IMR-90 (cell line): ENCODE data around the gene TPPP. TPM values are rescaled to one million over a fixed set of nuclear protein-coding genes. Genes with fewer than 3 reads are reported as not detected.

Source experiments
- ATAC-seq: fragments of 200-7000 bp; cut with Tn5 transposase; 2 replicates; pipeline ENCODE4 v1.9.1; 2020; ENCODE audit warnings: low read depth, mild to moderate bottlenecking, moderate library complexity
- BruUV-seq: library from RNA; stranded (reverse); fragments of 400-500 nt; replicated peaks from 2 replicates; lab custom pipeline; 2021; lab: Mats Ljungman, UMichigan
- CTCF ChIA-PET: fragments of 300-600 bp; formaldehyde crosslinking; extraction: SDS; loops from one replicate; lab custom pipeline; 2021; ENCODE audit warnings: antibody characterized with exemption; lab: Yijun Ruan, JAX
- POLR2A ChIA-PET: fragments of 300-600 bp; sonication (Branson Sonifier 250); formaldehyde crosslinking; loops from one replicate; lab custom pipeline; 2022; ENCODE audit warnings: antibody characterized with exemption; ENCODE audit not compliant: unreplicated experiment; lab: Charles Lee
- DNase-seq: peaks from one replicate; pipeline ENCODE4 v3.0.0; 2013
- H2AFZ ChIP-seq: replicated peaks from 2 replicates; pipeline ENCODE3; 2013; ENCODE audit warnings: low read length, mild to moderate bottlenecking; ENCODE audit not compliant: poor library complexity
- H2AK5ac ChIP-seq: 2 replicates; pipeline ENCODE4 v1.6.1; 2013; ENCODE audit warnings: low read depth, low read length, inconsistent platforms
- H2AK9ac ChIP-seq: replicated peaks from 2 replicates; pipeline ENCODE3; 2013; ENCODE audit warnings: mild to moderate bottlenecking, low read depth, low read length, moderate library complexity; ENCODE audit not compliant: poor library complexity
- H2BK120ac ChIP-seq: 2 replicates; pipeline ENCODE4 v1.6.1; 2013; ENCODE audit warnings: low read depth, low read length, inconsistent platforms
- H2BK15ac ChIP-seq: 3 replicates; pipeline ENCODE4 v1.6.1; 2013; ENCODE audit warnings: low read depth, low read length, inconsistent platforms
- H2BK20ac ChIP-seq: 2 replicates; pipeline ENCODE4 v1.6.1; 2013; ENCODE audit warnings: low read depth, mild to moderate bottlenecking, inconsistent platforms, low read length, moderate library complexity
- H2BK5ac ChIP-seq: 2 replicates; pipeline ENCODE4 v1.6.1; 2013; ENCODE audit warnings: mild to moderate bottlenecking, low read depth, low read length, inconsistent platforms; ENCODE audit not compliant: poor library complexity, severe bottlenecking
- H3K14ac ChIP-seq: replicated peaks from 2 replicates; pipeline ENCODE4 v1.6.1; 2013; ENCODE audit warnings: low read depth, low read length, inconsistent platforms
- H3K18ac ChIP-seq: 2 replicates; pipeline ENCODE4 v1.6.1; 2013; ENCODE audit warnings: low read depth, low read length, control low read depth
- H3K23ac ChIP-seq: 2 replicates; pipeline ENCODE4 v1.6.1; 2013; ENCODE audit warnings: low read depth, low read length, inconsistent platforms
- H3K27ac ChIP-seq: 2 replicates; pipeline ENCODE4 v1.5.1; 2013; ENCODE audit warnings: mild to moderate bottlenecking, control low read depth, low read length; ENCODE audit not compliant: insufficient read depth
- H3K27me3 ChIP-seq: 2 replicates; pipeline ENCODE4 v1.6.1; 2013; ENCODE audit warnings: low read length; ENCODE audit not compliant: control insufficient read depth, insufficient read depth
- H3K36me3 ChIP-seq: 2 replicates; pipeline ENCODE4 v1.6.1; 2013; ENCODE audit warnings: low read length, mixed read lengths; ENCODE audit not compliant: control insufficient read depth, insufficient read depth
- H3K4ac ChIP-seq: 2 replicates; pipeline ENCODE4 v1.6.1; 2013; ENCODE audit warnings: low read depth, low read length, inconsistent platforms
- H3K4me1 ChIP-seq: 2 replicates; pipeline ENCODE4 v1.6.1; 2013; ENCODE audit warnings: low read length, mixed read lengths; ENCODE audit not compliant: control insufficient read depth, insufficient read depth
- H3K4me2 ChIP-seq: 2 replicates; pipeline ENCODE4 v1.6.1; 2013; ENCODE audit warnings: low read depth, mild to moderate bottlenecking, control low read depth, low read length, moderate library complexity
- H3K4me3 ChIP-seq: 2 replicates; pipeline ENCODE4 v1.5.1; 2013; ENCODE audit warnings: low read depth, mild to moderate bottlenecking, control low read depth, low read length, moderate library complexity; ENCODE audit not compliant: insufficient read depth
- H3K56ac ChIP-seq: 2 replicates; pipeline ENCODE4 v1.6.1; 2013; ENCODE audit warnings: low read length, inconsistent platforms; ENCODE audit not compliant: insufficient read depth; ENCODE audit errors: extremely low read depth
- H3K79me1 ChIP-seq, 2 experiments: 2 replicates each; pipeline ENCODE4 v1.6.1; 2013; ENCODE audit warnings: low read length in 2 of 2, inconsistent platforms in 1 of 2, low read depth in 1 of 2
- H3K9ac ChIP-seq: 2 replicates; pipeline ENCODE4 v1.6.1; 2013; ENCODE audit warnings: low read depth, low read length, control low read depth
- H3K9me1 ChIP-seq: 2 replicates; pipeline ENCODE4 v1.6.1; 2013; ENCODE audit warnings: low read length, inconsistent platforms; ENCODE audit not compliant: insufficient read depth
- H3K9me3 ChIP-seq: 2 replicates; pipeline ENCODE4 v1.6.1; 2013; ENCODE audit warnings: low read length; ENCODE audit not compliant: control insufficient read depth, insufficient read depth
- H4K20me1 ChIP-seq: 2 replicates; pipeline ENCODE4 v1.6.1; 2013; ENCODE audit warnings: low read length, inconsistent platforms; ENCODE audit not compliant: insufficient read depth
- H4K5ac ChIP-seq: 2 replicates; pipeline ENCODE4 v1.6.1; 2013; ENCODE audit warnings: mild to moderate bottlenecking, low read depth, low read length, control low read depth
- H4K8ac ChIP-seq, 2 experiments: 2 replicates each; pipeline ENCODE4 v1.6.1; 2013; ENCODE audit warnings: low read depth in 2 of 2, low read length in 2 of 2, control low read depth in 1 of 2, inconsistent platforms in 1 of 2
- H4K91ac ChIP-seq: 2 replicates; pipeline ENCODE4 v1.6.1; 2013; ENCODE audit warnings: low read depth, low read length, inconsistent platforms; ENCODE audit not compliant: insufficient read depth
- CEBPB ChIP-seq: IDR thresholded peaks from 2 replicates; pipeline ENCODE4 v1.6.1; 2012; ENCODE audit warnings: low read depth, low read length, improper control_type of control experiment
- CHD1 ChIP-seq: IDR thresholded peaks from 2 replicates; pipeline ENCODE4 v1.6.1; 2012; ENCODE audit warnings: low read depth, low read length, improper control_type of control experiment
- ELK1 ChIP-seq: fragments of 150-350 bp; IDR thresholded peaks from 2 replicates; pipeline ENCODE4 v1.6.1; 2016; ENCODE audit warnings: low read depth, mild to moderate bottlenecking, low read length, moderate library complexity, borderline replicate concordance
- MAZ ChIP-seq: IDR thresholded peaks from 2 replicates; pipeline ENCODE4 v1.6.1; 2012; ENCODE audit warnings: low read depth, mild to moderate bottlenecking, low read length, improper control_type of control experiment, moderate library complexity, borderline replicate concordance
- MXI1 ChIP-seq: IDR thresholded peaks from 2 replicates; pipeline ENCODE4 v1.6.1; 2012; ENCODE audit warnings: low read depth, mild to moderate bottlenecking, low read length, moderate library complexity, borderline replicate concordance
- SMC3 ChIP-seq: fragments of 150-350 bp; IDR thresholded peaks from 2 replicates; pipeline ENCODE4 v1.6.1; 2016; ENCODE audit warnings: low read depth, mild to moderate bottlenecking, antibody characterized with exemption, low read length, moderate library complexity
- WGBS, 2 experiments: methylation state at CpG; one replicate each; pipeline versions ENCODE4 v1.1.5 to v1.1.7; 2013; ENCODE audit warnings: missing lambda C conversion rate in 2 of 2; ENCODE audit not compliant: insufficient read length in 1 of 2; ENCODE audit errors: extremely low coverage in 2 of 2; 5-methylcytosine and 5-hydroxymethylcytosine counted together
- dilution Hi-C: fragments of 300-500 bp; cut with HindIII; formaldehyde crosslinking; loops from one replicate; pipeline ENCODE4 v1.14.3; 2018; ENCODE audit warnings: low sequenced_read_pairs; ENCODE audit not compliant: unreplicated experiment
- in situ Hi-C: fragments of 300-500 bp; cut with MboI; formaldehyde crosslinking; loops from 3 replicates; pipeline ENCODE4 v1.14.3; 2019; ENCODE audit warnings: low sequenced_read_pairs, inconsistent platforms, mixed read lengths
- intact Hi-C: fragments of 100-400 bp; cut with micrococcal nuclease; formaldehyde crosslinking; loops from 2 replicates; pipeline ENCODE4 v1.10.0; 2022
- polyA plus RNA-seq, 3 experiments: library from polyadenylated mRNA; depleted of rRNA; stranded (reverse); fragments of >200 nt; gene quantifications; 2 replicates each; pipeline ENCODE4 v1.2.3, GENCODE V29; 2012; ENCODE audit warnings: low replicate concordance in 1 of 3
- total RNA-seq: library from RNA; depleted of rRNA; stranded (reverse); fragments of >200 nt; gene quantifications from 2 replicates; pipeline ENCODE4 v1.2.3, GENCODE V29; 2012

The TPPP gene
- total and polyA plus RNA-seq, 2 of the 4 experiments (the other 2 are of a cell fraction), result under 0.01 to 0.07 TPM

- H2AK9ac ChIP-seq, result no peak overlapping the region
- no peaks in the 10 kb centered on the region for H4K20me1 ChIP-seq
- H3K4me1 ChIP-seq, result no peaks in the 10 kb centered on the region
- peaks cover 6% of the 10 kb centered on the region; the same call in 1 of the 2 replicates for H3K27me3 ChIP-seq
- H2AK5ac ChIP-seq, result no peak overlapping the region
- no peaks in the 10 kb centered on the region for H3K9me1 ChIP-seq
- ChIA-PET CTCF (no interaction called here), POLR2A (no interaction called here)
- H2BK5ac ChIP-seq, result no peak overlapping the region
- BruUV-seq, result no TSS peak
- WGBS, 2 experiments, result no CpG with 5 or more reads among the region's 24 CpGs
- no peak overlapping the region for H3K4me3 ChIP-seq
- no peak overlapping the region for H3K9ac ChIP-seq
- ATAC-seq (no peak), DNase-seq (no peak)
- H3K9me3 ChIP-seq, result no peaks in the 10 kb centered on the region
- H2AFZ ChIP-seq, result no peak overlapping the region
- no peak overlapping the region for H4K5ac ChIP-seq
- H3K14ac ChIP-seq, result no peak overlapping the region
- H3K27ac ChIP-seq, result no peak overlapping the region
- H4K8ac ChIP-seq, result no peak overlapping the region
- no peak overlapping the region for H3K56ac ChIP-seq
- no peak overlapping the region for H3K23ac ChIP-seq
- H2BK120ac ChIP-seq, result no peak overlapping the region
- dilution Hi-C loops (no loop called here), in situ Hi-C loops (loop anchor here (10.0 kb wide), 1 partner anchor 89 kb away; no protein-coding TSS in a partner anchor), intact Hi-C loops (no loop called here)
- H3K79me1 ChIP-seq, result no peaks in the 10 kb centered on the region
- no peak for TF ChIP-seq CHD1
- TF ChIP-seq SMC3, result no peak
- TF ChIP-seq CEBPB, result no peak
- no peak for TF ChIP-seq MAZ
- TF ChIP-seq MXI1, result no peak
- no peak for TF ChIP-seq ELK1
- H2BK15ac ChIP-seq, result no peak overlapping the region
- no peak overlapping the region for H3K4me2 ChIP-seq
- no peak overlapping the region for H3K18ac ChIP-seq
- H4K91ac ChIP-seq, result no peak overlapping the region
- no peak overlapping the region for H2BK20ac ChIP-seq
- no peaks in the 10 kb centered on the region for H3K36me3 ChIP-seq
- H3K4ac ChIP-seq, result no peak overlapping the region
Observed at GRCh38 chr5:685262-686171, 7.6 kb downstream of the TPPP start.
